HepG2 (cell line): Measurements from ENCODE around the gene PID1. TPM values are rescaled to one million over a fixed set of nuclear protein-coding genes. Genes with fewer than 3 reads are reported as not detected.

ENCODE experiments used
- ATAC-seq: fragments of 200-7000 bp; cut with Tn5 transposase; 3 replicates; pipeline ENCODE4 v1.9.1; 2020; ENCODE audit warnings: mild to moderate bottlenecking, moderate library complexity
- BruUV-seq: library from RNA; stranded (reverse); fragments of 400-500 nt; replicated peaks from 2 replicates; lab custom pipeline; 2021; lab: Mats Ljungman, UMichigan
- CTCF ChIA-PET: fragments of 300-600 bp; formaldehyde crosslinking; extraction: SDS; loops from one replicate; lab custom pipeline; 2021; ENCODE audit warnings: low total read pairs, inconsistent platforms, low intra/inter-chr PET ratio; lab: Yijun Ruan, JAX
- POLR2A ChIA-PET: fragments of 350-600 bp; sonication (Branson Sonifier 250); formaldehyde crosslinking; loops from one replicate; lab custom pipeline; 2020; ENCODE audit warnings: antibody characterized with exemption, inconsistent platforms; lab: Yijun Ruan, JAX
- DNase-seq: peaks from one replicate; pipeline ENCODE4 v3.0.0-alpha.2; 2015; ENCODE audit warnings: low spot score
- FAIRE-seq: peaks from 3 replicates; lab custom pipeline; 2011; peaks lifted over from hg19 to GRCh38; lab: Jason Lieb, UNC
- H2AFZ ChIP-seq: one replicate; pipeline ENCODE4 v1.6.1; 2011; ENCODE audit warnings: low read length, inconsistent platforms
- H3K27ac ChIP-seq: fragments of 300-600 bp; 3 replicates; pipeline ENCODE4 v1.8.0; 2011; ENCODE audit warnings: mixed run types, mild to moderate bottlenecking, mixed read lengths, low read length, inconsistent platforms; ENCODE audit not compliant: insufficient read depth; ENCODE audit errors: extremely low read length
- H3K27me3 ChIP-seq, 2 experiments: fragments of 200-600 bp in 1 of 2; 2 replicates in 1 of 2; 3 replicates in 1 of 2; pipeline versions ENCODE4 v1.6.0 to v1.8.0; 2011; ENCODE audit warnings: low read length in 2 of 2, mild to moderate bottlenecking in 2 of 2, moderate library complexity in 2 of 2, inconsistent platforms in 1 of 2; ENCODE audit not compliant: insufficient read depth in 2 of 2, control insufficient read depth in 1 of 2
- H3K36me3 ChIP-seq, 2 experiments: fragments of 200-600 bp in 1 of 2; replicated peaks in 1 of 2; 2 replicates in 1 of 2; 3 replicates in 1 of 2; pipeline versions ENCODE4 v1.5.1 to v1.8.0; 2011; ENCODE audit warnings: low read length in 2 of 2, inconsistent platforms in 1 of 2; ENCODE audit not compliant: insufficient read depth in 2 of 2, control insufficient read depth in 1 of 2
- H3K4me1 ChIP-seq: 2 replicates; pipeline ENCODE4 v1.5.1; 2012; ENCODE audit warnings: low read length, inconsistent platforms; ENCODE audit not compliant: insufficient read depth
- H3K4me2 ChIP-seq: 2 replicates; pipeline ENCODE4 v1.6.0; 2011; ENCODE audit warnings: low read depth, low read length, inconsistent platforms
- H3K4me3 ChIP-seq, 3 experiments: fragments of 200-600 bp in 1 of 3; sonication (generic), shearing (Covaris generic) in 1 of 3; replicated peaks in 1 of 3; 2 replicates each; pipeline ENCODE4 v1.5.1; 2011 to 2016; ENCODE audit warnings: low read length in 3 of 3, inconsistent platforms in 2 of 3, low read depth in 2 of 3, mild to moderate bottlenecking in 2 of 3, control low read depth in 1 of 3, mixed read lengths in 1 of 3; ENCODE audit not compliant: insufficient read depth in 1 of 3
- H3K79me2 ChIP-seq: one replicate; pipeline ENCODE4 v1.6.1; 2011; ENCODE audit warnings: low read length, inconsistent platforms; ENCODE audit not compliant: insufficient read depth
- H3K9ac ChIP-seq: 2 replicates; pipeline ENCODE4 v1.6.0; 2011; ENCODE audit warnings: mild to moderate bottlenecking, low read depth, low read length, inconsistent platforms; ENCODE audit not compliant: insufficient read depth
- H3K9me3 ChIP-seq: 2 replicates; pipeline ENCODE4 v1.5.1; 2012; ENCODE audit warnings: mild to moderate bottlenecking, low read length
- H4K20me1 ChIP-seq: 2 replicates; pipeline ENCODE4 v1.6.0; 2011; ENCODE audit warnings: inconsistent platforms, mild to moderate bottlenecking, low read length, moderate library complexity; ENCODE audit not compliant: insufficient read depth
- CCDC6 ChIP-seq: sonication (generic); formaldehyde crosslinking; IDR thresholded peaks from 2 replicates; pipeline ENCODE4 v1.8.1; 2022; ENCODE audit warnings: mild to moderate bottlenecking, missing genetic modification reagents, moderate library complexity
- HOXD1 ChIP-seq: sonication (generic); formaldehyde crosslinking; IDR thresholded peaks from 2 replicates; pipeline ENCODE4 v1.5.0; 2020; ENCODE audit warnings: missing genetic modification reagents
- RFXANK ChIP-seq: IDR thresholded peaks from 2 replicates; pipeline ENCODE4 v1.6.1; 2016
- ZKSCAN1 ChIP-seq: fragments of 150-350 bp; IDR thresholded peaks from 2 replicates; pipeline ENCODE4 v1.6.1; 2014; ENCODE audit warnings: low read length
- WGBS: methylation state at CpG from one replicate; pipeline ENCODE4 v1.1.6; 2017; ENCODE audit warnings: low lambda C conversion rate; 5-methylcytosine and 5-hydroxymethylcytosine counted together
- in situ Hi-C: cut with HindIII; loops from 2 replicates; pipeline ENCODE4 v1.10.0; 2017; ENCODE audit warnings: low pct_unique_long_range_greater_than_20kb; ENCODE audit not compliant: extremely low pct_ligation_motif_present
- intact Hi-C: fragments of 100-400 bp; cut with micrococcal nuclease; formaldehyde crosslinking; loops from one replicate; pipeline ENCODE4 v1.10.0; 2022; ENCODE audit not compliant: unreplicated experiment
- polyA plus RNA-seq, 8 experiments: library from polyadenylated mRNA; depleted of rRNA in 3 of 8; stranded (reverse) in 7 of 8; unstranded in 1 of 8; fragments of >200 nt; fragmentation: Illumina TruSeq in 4 of 8; extraction: Trizol in 4 of 8; gene quantifications; 2 replicates each; pipeline versions ENCODE4 v1.2.1 to v1.2.3, GENCODE V29; 2011 to 2016; ENCODE audit warnings: low read depth in 4 of 8, missing spikeins in 1 of 8, mixed read lengths in 1 of 8; ENCODE audit not compliant: insufficient read depth in 1 of 8
- total RNA-seq, 5 experiments: library from RNA; depleted of rRNA; stranded (reverse); fragments of >200 nt; fragmentation: Illumina TruSeq; extraction: Trizol; gene quantifications; 2 replicates each; pipeline ENCODE4 v1.2.3, GENCODE V29; 2016; ENCODE audit warnings: low read depth in 1 of 5
- TF ChIP-seq, protein P1 (sequence below), 2 experiments: fragments of 450-650 bp in 1 of 2; sonication (generic) in 1 of 2; formaldehyde crosslinking; IDR thresholded peaks; 2 replicates each; pipeline versions ENCODE4 v1.5.0 to v1.8.0; 2020 to 2022; ENCODE audit warnings: mild to moderate bottlenecking in 1 of 2, missing genetic modification reagents in 1 of 2
- TF ChIP-seq, protein P2 (sequence below): IDR thresholded peaks from 2 replicates; pipeline ENCODE4 v1.6.1; 2016; ENCODE audit warnings: missing biosample characterization, missing genetic modification reagents, low read depth
- TF ChIP-seq, protein P3 (sequence below): IDR thresholded peaks from 2 replicates; pipeline ENCODE4 v1.6.1; 2016

The PID1 gene
- total and polyA plus RNA-seq, 2 of the 13 experiments (the other 11 are each of a cell fraction or from before 2014, with no cell fraction given) = 0.15 to 0.18 TPM

DNA sequence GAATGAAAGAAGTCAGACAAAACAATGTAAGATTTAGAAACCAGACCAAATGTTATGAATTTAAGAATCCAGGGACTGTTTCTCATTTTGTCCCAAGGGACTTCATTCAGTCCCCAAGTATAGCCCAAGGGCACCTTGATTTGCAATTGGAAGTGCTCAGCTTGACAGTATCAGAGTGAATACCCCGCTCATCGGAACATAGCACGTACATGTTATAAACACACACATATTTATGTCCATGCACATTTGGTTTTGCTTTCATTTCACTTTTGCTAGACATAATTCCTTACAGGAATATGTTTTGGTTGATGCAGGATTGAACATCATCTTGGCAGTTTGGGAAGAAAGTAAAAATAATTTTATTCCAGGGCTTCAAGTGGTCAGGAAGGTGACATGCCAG lies 100.2 kb downstream of the PID1 start:
- Histone ChIP-seq H4K20me1 (no peaks in the 10 kb centered on the region), H2AFZ (no peak overlapping the region), H3K36me3 (no peaks in the 10 kb centered on the region), H3K9ac (no peak overlapping the region), H3K79me2 (no peaks in the 10 kb centered on the region), H3K9me3 (peaks cover 77% of the 10 kb centered on the region), H3K27ac (no peak overlapping the region), H3K4me2 (no peak overlapping the region), H3K27me3 (no peaks in the 10 kb centered on the region), H3K4me3 (no peak overlapping the region), H3K4me1 (no peaks in the 10 kb centered on the region)
- DNase-seq (no peak), ATAC-seq (no peak), FAIRE-seq (no peak)
- BruUV-seq = no TSS peak
- TF ChIP-seq RFXANK (CRISPR knock-in tag) (no peak), ZKSCAN1 (no peak), HOXD1 (CRISPR knock-in tag) (no peak), CCDC6 (CRISPR knock-in tag) (no peak)
- TF ChIP-seq, protein P1, sequence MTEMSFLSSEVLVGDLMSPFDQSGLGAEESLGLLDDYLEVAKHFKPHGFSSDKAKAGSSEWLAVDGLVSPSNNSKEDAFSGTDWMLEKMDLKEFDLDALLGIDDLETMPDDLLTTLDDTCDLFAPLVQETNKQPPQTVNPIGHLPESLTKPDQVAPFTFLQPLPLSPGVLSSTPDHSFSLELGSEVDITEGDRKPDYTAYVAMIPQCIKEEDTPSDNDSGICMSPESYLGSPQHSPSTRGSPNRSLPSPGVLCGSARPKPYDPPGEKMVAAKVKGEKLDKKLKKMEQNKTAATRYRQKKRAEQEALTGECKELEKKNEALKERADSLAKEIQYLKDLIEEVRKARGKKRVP (CRISPR knock-in tag; IDR thresholded peaks at IDR 0.05) = no peak
- TF ChIP-seq, protein P2, sequence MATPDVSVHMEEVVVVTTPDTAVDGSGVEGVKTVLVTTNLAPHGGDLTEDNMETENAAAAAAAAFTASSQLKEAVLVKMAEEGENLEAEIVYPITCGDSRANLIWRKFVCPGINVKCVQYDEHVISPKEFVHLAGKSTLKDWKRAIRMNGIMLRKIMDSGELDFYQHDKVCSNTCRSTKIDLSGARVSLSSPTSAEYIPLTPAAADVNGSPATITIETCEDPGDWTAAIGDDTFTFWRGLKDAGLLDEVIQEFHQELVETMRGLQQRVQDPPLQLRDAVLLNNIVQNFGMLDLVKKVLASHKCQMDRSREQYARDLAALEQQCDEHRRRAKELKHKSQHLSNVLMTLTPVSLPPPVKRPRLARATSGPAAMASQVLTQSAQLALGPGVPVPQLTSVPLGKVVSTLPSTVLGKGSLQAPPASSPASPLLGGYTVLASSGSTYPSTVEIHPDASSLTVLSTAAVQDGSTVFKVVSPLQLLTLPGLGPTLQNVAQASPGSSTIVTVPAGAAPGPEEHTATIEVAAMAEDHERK (CRISPR knock-in tag) = no peak
- TF ChIP-seq, protein P3, sequence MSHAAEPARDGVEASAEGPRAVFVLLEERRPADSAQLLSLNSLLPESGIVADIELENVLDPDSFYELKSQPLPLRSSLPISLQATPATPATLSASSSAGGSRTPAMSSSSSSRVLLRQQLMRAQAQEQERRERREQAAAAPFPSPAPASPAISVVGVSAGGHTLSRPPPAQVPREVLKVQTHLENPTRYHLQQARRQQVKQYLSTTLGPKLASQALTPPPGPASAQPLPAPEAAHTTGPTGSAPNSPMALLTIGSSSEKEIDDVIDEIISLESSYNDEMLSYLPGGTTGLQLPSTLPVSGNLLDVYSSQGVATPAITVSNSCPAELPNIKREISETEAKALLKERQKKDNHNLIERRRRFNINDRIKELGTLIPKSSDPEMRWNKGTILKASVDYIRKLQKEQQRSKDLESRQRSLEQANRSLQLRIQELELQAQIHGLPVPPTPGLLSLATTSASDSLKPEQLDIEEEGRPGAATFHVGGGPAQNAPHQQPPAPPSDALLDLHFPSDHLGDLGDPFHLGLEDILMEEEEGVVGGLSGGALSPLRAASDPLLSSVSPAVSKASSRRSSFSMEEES (CRISPR knock-in tag) = no peak
- in situ Hi-C loops (no loop called here), intact Hi-C loops (no loop called here)
- POLR2A ChIA-PET = no interaction called here
- WGBS = 92% methylated on average over 3 of the region's 3 CpGs
- CTCF ChIA-PET = no interaction called here
